Measurements from ENCODE around the gene HAUS6. TPM values are rescaled to one million over a fixed set of nuclear protein-coding genes. Genes with fewer than 3 reads are reported as not detected.
A peak's percentile ranks its signal among the peaks of the same experiment; 100 is the strongest.

Gene HAUS6
- total RNA-seq, 1 donor from 2014 or later, result 31.8 TPM

GRCh38 chr9:19050637-19051591 is 51.8 kb downstream of the HAUS6 start:
- Mint-ChIP-seq H3K9me3 (no peaks in the 10 kb centered on the region), H3K4me3 (peak overlapping the region; percentile 96), H3K27me3 (ENCODE audit: insufficient read depth) (no peaks in the 10 kb centered on the region), H3K4me1 (ENCODE audit: low read depth) (peaks cover 43% of the 10 kb centered on the region), H3K27ac (peak overlapping the region; percentile 89), H3K36me3 (ENCODE audit: low read depth) (peaks cover 9% of the 10 kb centered on the region)
- intact Hi-C loops (cut with micrococcal nuclease), result no loop called here
- no peak for DNase-seq (ENCODE audit: low spot score)

GRCh38 chr9:19049917-19050636 is 52.6 kb downstream of the HAUS6 start:
- intact Hi-C loops (cut with micrococcal nuclease), result loop anchor here (1.0 kb wide), 10 partner anchors 52 to 407 kb away; partner anchors contain the start of genes DENND4C, HAUS6, PLIN2 and RPS6
- Mint-ChIP-seq H3K9me3 (no peaks in the 10 kb centered on the region), H3K4me3 (peak overlapping the region; percentile 96), H3K4me1 (ENCODE audit: low read depth) (peaks cover 43% of the 10 kb centered on the region), H3K36me3 (ENCODE audit: low read depth) (peaks cover 7% of the 10 kb centered on the region), H3K27ac (peak overlapping the region; percentile 89), H3K27me3 (ENCODE audit: insufficient read depth) (no peaks in the 10 kb centered on the region)
- DNase-seq (ENCODE audit: low spot score), result no peak

GRCh38 chr9:19048966-19049916 is 53.5 kb downstream of the HAUS6 start, which contains the start of gene RRAGA:
TSS of gene RRAGA (plus strand) at chr9:19049427. CDS start at chr9:19049660, 233 bp downstream.
- peak; percentile 92 for DNase-seq (ENCODE audit: low spot score)
- Mint-ChIP-seq H3K27ac (peak within 1 kb of the TSS; percentile 99), H3K36me3 (ENCODE audit: low read depth) (peaks cover 7% of the 10 kb centered on the region), H3K4me3 (peak within 1 kb of the TSS; percentile 96), H3K27me3 (ENCODE audit: insufficient read depth) (peaks cover under 1% of the 10 kb centered on the region), H3K4me1 (ENCODE audit: low read depth) (peaks cover 43% of the 10 kb centered on the region), H3K9me3 (no peaks in the 10 kb centered on the region)
- intact Hi-C loops (cut with micrococcal nuclease), result loop anchor here (1.0 kb wide), 10 partner anchors 53 to 408 kb away; partner anchors contain the start of genes DENND4C, HAUS6, PLIN2 and RPS6

- Mint-ChIP-seq H3K9me3 (no peaks in the 10 kb centered on the region), H3K4me1 (ENCODE audit: low read depth) (no peaks in the 10 kb centered on the region), H3K4me3 (no peak overlapping the region), H3K27ac (no peak overlapping the region), H3K36me3 (ENCODE audit: low read depth) (no peaks in the 10 kb centered on the region), H3K27me3 (ENCODE audit: insufficient read depth) (peaks cover 5% of the 10 kb centered on the region)
- intact Hi-C loops (cut with micrococcal nuclease), result no loop called here
- DNase-seq (ENCODE audit: low spot score), result no peak
Observed at GRCh38 chr9:19036611-19037010, 66.1 kb downstream of the HAUS6 start.

GRCh38 chr9:19033015-19033414 is 69.7 kb downstream of the HAUS6 start, which contains the start of gene SAXO1:
TSS of gene SAXO1 (minus strand) at chr9:19033209. CDS start at chr9:19032908, 301 bp downstream.
- no peak for DNase-seq (ENCODE audit: low spot score)
- Mint-ChIP-seq H3K9me3 (no peaks in the 10 kb centered on the region), H3K27me3 (ENCODE audit: insufficient read depth) (peaks cover 9% of the 10 kb centered on the region), H3K27ac (no peak within 1 kb of the TSS), H3K4me1 (ENCODE audit: low read depth) (no peaks in the 10 kb centered on the region), H3K36me3 (ENCODE audit: low read depth) (no peaks in the 10 kb centered on the region), H3K4me3 (no peak within 1 kb of the TSS)
- intact Hi-C loops (cut with micrococcal nuclease), result no loop called here

GRCh38 chr9:19032406-19032805 is 70.3 kb downstream of the HAUS6 start:
- Mint-ChIP-seq H3K27ac (no peak overlapping the region), H3K36me3 (ENCODE audit: low read depth) (no peaks in the 10 kb centered on the region), H3K9me3 (no peaks in the 10 kb centered on the region), H3K27me3 (ENCODE audit: insufficient read depth) (peaks cover 9% of the 10 kb centered on the region), H3K4me3 (no peak overlapping the region), H3K4me1 (ENCODE audit: low read depth) (no peaks in the 10 kb centered on the region)
- intact Hi-C loops (cut with micrococcal nuclease), result no loop called here
- no peak for DNase-seq (ENCODE audit: low spot score)

GRCh38 chr9:19030899-19031298 is 71.8 kb downstream of the HAUS6 start:
- no peak for DNase-seq (ENCODE audit: low spot score)
- Mint-ChIP-seq H3K4me1 (ENCODE audit: low read depth) (peaks cover 13% of the 10 kb centered on the region), H3K36me3 (ENCODE audit: low read depth) (no peaks in the 10 kb centered on the region), H3K9me3 (no peaks in the 10 kb centered on the region), H3K27me3 (ENCODE audit: insufficient read depth) (peaks cover 9% of the 10 kb centered on the region), H3K27ac (no peak overlapping the region), H3K4me3 (no peak overlapping the region)
- intact Hi-C loops (cut with micrococcal nuclease), result no loop called here

GRCh38 chr9:19028835-19029451 is 73.8 kb downstream of the HAUS6 start:
- H3K4me1 Mint-ChIP-seq (ENCODE audit: low read depth), result peaks cover 13% of the 10 kb centered on the region
- no peaks in the 10 kb centered on the region for H3K36me3 Mint-ChIP-seq (ENCODE audit: low read depth)
- H3K9me3 Mint-ChIP-seq, result no peaks in the 10 kb centered on the region
- no peak overlapping the region for H3K4me3 Mint-ChIP-seq
- no peak overlapping the region for H3K27ac Mint-ChIP-seq
- intact Hi-C loops (cut with micrococcal nuclease), result loop anchor here (1.0 to 10.0 kb wide), 6 partner anchors 145 to 1497 kb away; no protein-coding TSS in a partner anchor
- peaks cover 15% of the 10 kb centered on the region for H3K27me3 Mint-ChIP-seq (ENCODE audit: insufficient read depth)
- peak; percentile 16 for DNase-seq (ENCODE audit: low spot score)

- H3K27me3 Mint-ChIP-seq (ENCODE audit: insufficient read depth), result peaks cover 22% of the 10 kb centered on the region
- H3K27ac Mint-ChIP-seq, result no peak overlapping the region
- H3K9me3 Mint-ChIP-seq, result no peaks in the 10 kb centered on the region
- no peak for DNase-seq (ENCODE audit: low spot score)
- intact Hi-C loops (cut with micrococcal nuclease), result loop anchor here (1.0 to 10.0 kb wide), 5 partner anchors 323 to 1496 kb away; no protein-coding TSS in a partner anchor
- H3K4me1 Mint-ChIP-seq (ENCODE audit: low read depth), result peaks cover 13% of the 10 kb centered on the region
- no peak overlapping the region for H3K4me3 Mint-ChIP-seq
- H3K36me3 Mint-ChIP-seq (ENCODE audit: low read depth), result no peaks in the 10 kb centered on the region
Observed at GRCh38 chr9:19027825-19028224, 74.9 kb downstream of the HAUS6 start.

- H3K4me3 Mint-ChIP-seq, result no peak overlapping the region
- no peaks in the 10 kb centered on the region for H3K9me3 Mint-ChIP-seq
- H3K27me3 Mint-ChIP-seq (ENCODE audit: insufficient read depth), result peaks cover 22% of the 10 kb centered on the region
- intact Hi-C loops (cut with micrococcal nuclease), result loop anchor here (5.0 to 10.0 kb wide), 4 partner anchors 322 to 1494 kb away; no protein-coding TSS in a partner anchor
- H3K36me3 Mint-ChIP-seq (ENCODE audit: low read depth), result no peaks in the 10 kb centered on the region
- peaks cover 13% of the 10 kb centered on the region for H3K4me1 Mint-ChIP-seq (ENCODE audit: low read depth)
- H3K27ac Mint-ChIP-seq, result no peak overlapping the region
- no peak for DNase-seq (ENCODE audit: low spot score)
Observed at GRCh38 chr9:19026375-19026774, 76.3 kb downstream of the HAUS6 start.

GRCh38 chr9:19023078-19023477 is 79.6 kb downstream of the HAUS6 start:
- no peak for DNase-seq (ENCODE audit: low spot score)
- Mint-ChIP-seq H3K4me1 (ENCODE audit: low read depth) (peaks cover 13% of the 10 kb centered on the region), H3K27me3 (ENCODE audit: insufficient read depth) (peaks cover 14% of the 10 kb centered on the region), H3K27ac (no peak overlapping the region), H3K36me3 (ENCODE audit: low read depth) (no peaks in the 10 kb centered on the region), H3K9me3 (no peaks in the 10 kb centered on the region), H3K4me3 (no peak overlapping the region)
- intact Hi-C loops (cut with micrococcal nuclease), result loop anchor here (10.0 kb wide), 1 partner anchor 318 kb away; no protein-coding TSS in a partner anchor

All from activated T-helper 1 cell treated with anti-CD3 and anti-CD28 coated beads, Interleukin-12 subunit alpha, Interleukin-12 subunit beta, Interleukin-2, Interleukin-4 antibody, amounts not matched to agents 30 ng/mL and 10 ng/mL and 1 ng/mL, durations not matched to agents 14 hours and 24 hours and 36 hours (primary cell).